ENCODE results near the gene FSTL3.
"Not testable (repeated sequence)": the region's sequence is repeated elsewhere in the genome, so short reads cannot be mapped to it uniquely, and the experiment has no call there.

Gene FSTL3

GRCh38 chr19:682678-683320 lies 6.6 kb downstream of the FSTL3 start:
- no peak for DNase-seq

GRCh38 chr19:685454-685931 lies 9.3 kb downstream of the FSTL3 start:
- DNase-seq, result no peak

GRCh38 chr19:686589-687297 lies 10.6 kb downstream of the FSTL3 start:
- no peak for DNase-seq

GRCh38 chr19:687569-688166 lies 11.5 kb downstream of the FSTL3 start:
- no peak for DNase-seq

GRCh38 chr19:688214-688613 lies 12.0 kb downstream of the FSTL3 start:
- DNase-seq, result no peak

GRCh38 chr19:688992-689391 lies 12.8 kb downstream of the FSTL3 start:
- no peak for DNase-seq

DNA sequence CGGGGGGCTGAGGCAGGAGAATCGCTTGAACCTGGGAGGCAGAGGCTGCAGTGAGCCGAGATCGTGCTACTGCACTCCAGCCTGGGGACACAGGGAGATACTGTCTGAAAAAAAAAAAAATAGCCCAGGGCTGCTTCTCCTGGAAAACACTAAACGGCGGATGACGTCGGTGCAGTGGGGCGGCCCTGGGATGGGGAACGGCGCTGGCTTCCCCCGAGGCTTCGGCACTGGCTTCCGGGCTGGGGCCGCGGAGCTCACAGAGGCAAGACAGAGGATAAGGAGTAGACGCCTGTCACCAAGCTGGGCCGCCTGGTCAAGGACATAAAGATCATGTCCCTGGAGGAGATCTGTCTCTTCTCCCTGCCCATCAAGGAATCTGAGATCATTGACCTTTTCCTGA lies 14.0 kb downstream of the FSTL3 start:
- no peak for DNase-seq

DNA sequence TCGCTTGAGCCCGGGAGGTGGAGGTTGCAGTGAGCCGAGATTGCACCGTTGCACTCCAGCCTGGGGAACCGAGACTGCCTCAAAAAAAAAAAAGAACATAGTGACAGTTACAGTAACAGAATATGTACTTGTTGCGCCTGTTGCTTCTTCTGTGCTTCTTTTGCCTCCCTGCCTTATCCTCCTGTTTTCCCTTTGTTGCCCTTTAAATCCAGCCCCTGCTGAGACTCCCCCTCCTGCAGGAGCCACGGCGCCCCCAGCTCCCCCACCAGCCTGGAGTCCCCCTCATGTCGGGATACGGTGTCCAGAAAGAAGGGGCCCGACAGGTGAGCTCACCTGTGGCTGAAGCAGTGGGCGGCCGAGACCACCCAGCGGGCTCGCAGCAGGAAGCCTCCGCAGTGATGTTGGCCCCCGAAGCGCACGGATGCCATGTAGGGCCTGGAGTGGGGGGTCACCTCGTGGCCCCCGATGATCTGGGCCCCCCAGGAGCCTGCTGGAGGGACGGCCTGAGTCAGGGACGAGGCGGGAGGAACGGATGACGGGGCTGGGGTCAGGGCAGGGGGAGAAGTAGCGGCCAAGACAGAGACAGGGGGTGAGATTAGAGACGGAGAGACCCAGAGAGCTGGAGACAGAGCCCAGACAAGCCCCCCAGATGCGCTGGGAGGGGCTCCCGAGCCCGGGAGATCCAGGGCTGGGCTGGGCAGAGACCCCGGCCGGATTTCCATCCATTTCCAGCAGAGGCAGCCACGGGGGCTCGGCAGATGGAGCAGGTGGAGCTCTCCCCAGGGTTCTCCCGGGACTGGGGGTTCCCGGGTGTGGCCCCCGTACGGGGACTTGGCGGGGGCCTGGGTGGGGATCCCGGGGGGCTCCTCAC lies 18.5 kb downstream of the FSTL3 start:
- DNase-seq, result no peak

- no peak for DNase-seq
Observed at GRCh38 chr19:695352-695949, 19.3 kb downstream of the FSTL3 start, which contains the start of gene PRSS57. Gene PRSS57 (minus strand): TSS chr19:695452. CDS start chr19:695430, 22 bp downstream.

DNA sequence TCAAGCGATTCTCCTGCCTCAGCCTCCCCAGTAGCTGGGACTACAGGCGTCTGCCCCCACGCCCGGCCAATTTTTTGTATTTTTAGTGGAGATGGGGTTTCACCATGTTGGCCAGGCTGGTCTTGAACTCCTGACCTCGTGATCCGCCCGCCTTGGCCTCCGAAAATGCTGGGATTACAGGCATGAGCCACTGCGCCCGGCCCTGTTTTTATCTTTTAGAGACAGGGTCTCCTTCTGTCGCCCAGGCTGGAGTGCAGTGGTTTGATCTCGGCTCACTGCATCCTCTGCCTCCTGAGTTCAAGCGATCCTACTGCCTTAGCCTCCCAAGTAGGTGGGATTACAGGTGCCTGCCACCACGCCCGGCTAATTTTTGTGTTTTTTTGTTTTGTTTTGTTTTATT lies 22.3 kb downstream of the FSTL3 start:
- not testable (repeated sequence) for DNase-seq

DNA sequence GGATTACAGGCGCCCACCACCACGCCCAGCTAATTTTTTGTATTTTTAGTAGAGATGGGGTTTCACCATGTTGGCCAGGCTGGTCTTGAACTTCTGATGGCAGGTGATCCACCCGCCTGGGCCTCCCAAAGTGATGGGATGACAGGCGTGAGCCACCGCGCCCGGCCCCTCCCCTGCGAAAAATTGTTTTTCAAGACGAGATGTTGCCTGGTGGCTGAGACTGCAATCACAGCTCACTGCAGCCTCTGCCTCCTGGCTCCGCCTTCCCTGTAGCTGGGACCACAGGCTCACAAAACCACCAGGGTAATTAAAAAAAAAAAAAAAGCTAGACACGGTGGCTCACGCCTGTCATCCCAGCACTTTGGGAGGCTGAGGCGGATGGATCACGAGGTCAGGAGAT lies 23.7 kb downstream of the FSTL3 start:
- not testable (repeated sequence) for DNase-seq

GRCh38 chr19:702847-703246 lies 26.7 kb downstream of the FSTL3 start:
- DNase-seq, result not testable (repeated sequence)

GRCh38 chr19:703329-703650 lies 27.1 kb downstream of the FSTL3 start:
- no peak for DNase-seq

GRCh38 chr19:703651-704446 lies 27.7 kb downstream of the FSTL3 start:
- DNase-seq, result no peak

- no peak for DNase-seq
Observed at GRCh38 chr19:704447-704741, 28.2 kb downstream of the FSTL3 start.

- DNase-seq, result peak; percentile 32
Observed at GRCh38 chr19:708154-709143, 32.3 kb downstream of the FSTL3 start, which contains the start of gene PALM. Gene PALM (plus strand): TSS chr19:708935. CDS start chr19:709147, 212 bp downstream.

DNA sequence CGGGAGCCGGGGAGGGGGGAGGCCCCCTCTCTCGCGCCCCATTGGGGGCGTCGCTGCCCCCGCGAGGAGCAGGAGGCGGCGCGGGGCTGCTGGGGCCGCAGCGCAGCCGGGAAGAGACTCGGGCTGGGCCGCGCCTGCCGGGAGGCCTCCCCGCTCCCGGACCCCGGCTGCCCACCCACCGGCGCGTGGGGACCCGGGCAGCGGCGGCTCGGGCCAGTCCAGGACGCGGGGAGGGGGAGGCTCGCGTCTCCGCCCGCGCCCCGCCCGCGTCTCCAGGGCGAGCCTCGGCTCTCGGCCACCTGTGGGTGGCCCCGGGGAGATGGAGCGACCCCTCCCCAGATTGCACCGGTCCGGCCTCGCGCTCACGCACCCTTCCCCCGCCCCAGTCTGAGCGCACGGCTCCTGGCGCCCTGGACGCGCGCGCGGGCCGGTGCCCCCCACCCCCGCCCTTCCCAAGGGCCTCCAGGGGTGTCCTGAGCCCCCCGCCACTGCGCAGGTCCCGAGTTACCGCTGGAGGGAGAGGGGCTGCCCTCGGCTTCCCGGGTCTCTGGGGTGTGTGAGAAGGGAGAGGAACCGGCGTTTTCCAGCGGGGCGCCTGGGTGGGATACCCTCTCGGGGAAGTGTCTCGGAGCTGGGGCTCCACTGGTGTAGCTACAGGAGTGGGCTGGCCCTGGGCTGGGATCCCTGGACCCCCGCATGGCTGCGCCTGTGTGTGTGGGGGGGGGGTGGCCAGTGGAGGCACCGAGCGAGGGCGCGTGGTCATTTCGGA lies 33.2 kb downstream of the FSTL3 start:
- DNase-seq, result no peak

DNA sequence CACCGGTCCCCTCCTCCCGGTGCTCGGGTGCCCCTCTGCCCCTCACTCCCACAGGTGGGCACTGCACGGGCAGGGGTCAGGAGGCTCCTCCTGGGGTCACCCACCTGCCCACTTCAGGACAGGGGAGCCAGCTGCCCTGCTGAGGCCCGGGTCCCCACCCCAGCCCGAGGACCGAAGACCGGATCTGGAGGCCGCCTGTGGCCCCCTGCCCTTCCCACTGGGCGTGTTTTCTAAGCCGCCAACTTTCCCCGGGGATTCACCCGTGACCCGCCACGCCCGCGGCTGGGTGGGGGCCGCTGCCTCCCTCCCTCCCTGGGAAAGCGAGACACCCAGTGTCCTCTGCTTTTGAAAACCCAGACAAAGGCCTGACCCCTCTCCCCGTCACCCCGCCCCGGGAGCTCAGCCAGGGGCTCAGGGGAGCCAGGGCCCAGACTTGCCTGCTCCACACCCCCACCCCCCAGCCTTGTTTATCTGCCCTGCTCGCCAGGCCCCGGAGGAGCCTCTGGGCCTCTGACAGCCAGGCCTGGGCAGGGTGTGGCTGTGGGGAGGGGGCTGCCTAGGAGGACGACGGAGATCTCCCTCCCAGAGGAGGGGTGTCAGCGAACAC lies 33.9 kb downstream of the FSTL3 start:
- DNase-seq, result no peak

GRCh38 chr19:710767-711166 lies 34.6 kb downstream of the FSTL3 start:
- DNase-seq, result no peak
